Bronchial epithelial cell (primary cell): Measurements from ENCODE around the gene P3H2. TPM values are rescaled to one million over a fixed set of nuclear protein-coding genes. Genes with fewer than 3 reads are reported as not detected.

ENCODE experiments used
- DNase-seq: peaks from one replicate; pipeline ENCODE4 v3.0.0-alpha.2; 2010; ENCODE audit warnings: low read depth
- FAIRE-seq: peaks from 2 replicates; lab custom pipeline; 2011; peaks lifted over from hg19 to GRCh38; lab: Jason Lieb, UNC
- H3K27me3 ChIP-seq: 2 replicates; pipeline ENCODE4 v1.5.1; 2011; ENCODE audit warnings: low read length; ENCODE audit not compliant: control insufficient read depth, insufficient read depth
- H3K36me3 ChIP-seq: 2 replicates; pipeline ENCODE4 v1.5.1; 2011; ENCODE audit warnings: low read length; ENCODE audit not compliant: control insufficient read depth, insufficient read depth
- H3K4me3 ChIP-seq: 2 replicates; pipeline ENCODE4 v1.5.1; 2011; ENCODE audit warnings: mild to moderate bottlenecking, low read depth, low read length, control low read depth
- CTCF ChIP-seq: IDR thresholded peaks from 2 replicates; pipeline ENCODE4 v1.5.1; 2011; ENCODE audit warnings: mild to moderate bottlenecking, moderate library complexity, low read length, control low read depth, inconsistent platforms; ENCODE audit not compliant: insufficient read depth, severe bottlenecking
- total RNA-seq: library from RNA; depleted of rRNA; stranded (reverse); fragments of >200 nt; gene quantifications from 2 replicates; pipeline ENCODE4 v1.2.1, GENCODE V29; 2014

Gene P3H2
- total RNA-seq, 1 donor from 2014 or later = 7.6 TPM

GRCh38 chr3:190127797-190128196, 7.1 kb upstream of the P3H2 start:
- no peak for DNase-seq
- Histone ChIP-seq H3K27me3 (no peaks in the 10 kb centered on the region), H3K4me3 (no peak overlapping the region), H3K36me3 (no peaks in the 10 kb centered on the region)
- no peak for TF ChIP-seq CTCF
- no peak for FAIRE-seq

GRCh38 chr3:190127195-190127594, 6.5 kb upstream of the P3H2 start:
- H3K36me3 ChIP-seq = no peaks in the 10 kb centered on the region
- FAIRE-seq (no peak), DNase-seq (no peak)
- no peak for TF ChIP-seq CTCF
- no peaks in the 10 kb centered on the region for H3K27me3 ChIP-seq
- no peak overlapping the region for H3K4me3 ChIP-seq

GRCh38 chr3:190125436-190126068, 4.9 kb upstream of the P3H2 start:
- DNase-seq (no peak), FAIRE-seq (no peak)
- no peak overlapping the region for H3K4me3 ChIP-seq
- H3K36me3 ChIP-seq = no peaks in the 10 kb centered on the region
- no peaks in the 10 kb centered on the region for H3K27me3 ChIP-seq
- no peak for TF ChIP-seq CTCF

GRCh38 chr3:190124067-190124466, 3.4 kb upstream of the P3H2 start:
- Histone ChIP-seq H3K4me3 (no peak overlapping the region), H3K27me3 (no peaks in the 10 kb centered on the region), H3K36me3 (no peaks in the 10 kb centered on the region)
- no peak for DNase-seq
- TF ChIP-seq CTCF = no peak
- FAIRE-seq = no peak

- Histone ChIP-seq H3K36me3 (no peaks in the 10 kb centered on the region), H3K27me3 (no peaks in the 10 kb centered on the region), H3K4me3 (no peak overlapping the region)
- TF ChIP-seq CTCF = no peak
- DNase-seq (no peak), FAIRE-seq (no peak)
Measured at GRCh38 chr3:190122198-190122771, 1.6 kb upstream of the P3H2 start.

- Histone ChIP-seq H3K4me3 (no peak overlapping the region), H3K36me3 (no peaks in the 10 kb centered on the region), H3K27me3 (no peaks in the 10 kb centered on the region)
- TF ChIP-seq CTCF = no peak
- FAIRE-seq (no peak), DNase-seq (no peak)
Measured at GRCh38 chr3:190121383-190121782, 686 bp upstream of the P3H2 start.
